Loucy (cell line): Measurements from ENCODE around the gene KCNK5.

Experiments used
- H2AFZ ChIP-seq: fragments of 200-600 bp; sonication (generic); 2 replicates; pipeline ENCODE4 v1.6.0; 2016; ENCODE audit warnings: antibody characterized with exemption, mild to moderate bottlenecking, low read length, moderate library complexity
- H3F3A ChIP-seq: fragments of 200-600 bp; 2 replicates; pipeline ENCODE4 v1.6.0; 2016; ENCODE audit warnings: antibody characterized with exemption, low read depth, mild to moderate bottlenecking
- H3K27me3 ChIP-seq: fragments of 200-600 bp; sonication (generic); 2 replicates; pipeline ENCODE4 v1.6.1; 2014; ENCODE audit warnings: low read length, mild to moderate bottlenecking; ENCODE audit not compliant: insufficient read depth, poor library complexity, severe bottlenecking
- H3K36me3 ChIP-seq: fragments of 200-600 bp; sonication (generic); 2 replicates; pipeline ENCODE4 v1.6.1; 2016; ENCODE audit warnings: low read length; ENCODE audit not compliant: insufficient read depth
- H3K4me1 ChIP-seq: fragments of 200-600 bp; sonication (generic); 2 replicates; pipeline ENCODE4 v1.5.1; 2014; ENCODE audit warnings: low read length, mild to moderate bottlenecking; ENCODE audit not compliant: insufficient read depth, poor library complexity, severe bottlenecking
- H3K4me2 ChIP-seq: fragments of 200-600 bp; sonication (generic); 2 replicates; pipeline ENCODE4 v1.6.0; 2014; ENCODE audit warnings: antibody characterized with exemption, low read length, low read depth, mild to moderate bottlenecking; ENCODE audit not compliant: poor library complexity, severe bottlenecking
- H3K4me3 ChIP-seq: fragments of 200-600 bp; sonication (generic); 2 replicates; pipeline ENCODE4 v1.5.1; 2014; ENCODE audit warnings: low read length, mild to moderate bottlenecking, mixed read lengths; ENCODE audit not compliant: poor library complexity, severe bottlenecking
- H3K79me2 ChIP-seq: fragments of 200-600 bp; sonication (generic); 2 replicates; pipeline ENCODE4 v1.6.1; 2014; ENCODE audit warnings: low read length; ENCODE audit not compliant: insufficient read depth
- H3K9ac ChIP-seq: fragments of 200-600 bp; sonication (generic); 2 replicates; pipeline ENCODE4 v1.6.0; 2014; ENCODE audit warnings: mild to moderate bottlenecking, low read depth, low read length, moderate library complexity; ENCODE audit not compliant: poor library complexity, severe bottlenecking
- H3K9me2 ChIP-seq: fragments of 200-600 bp; sonication (generic); replicated peaks from 2 replicates; pipeline ENCODE4 v1.6.1; 2016; ENCODE audit warnings: low read depth, low read length, mixed read lengths
- H3K9me3 ChIP-seq: fragments of 200-600 bp; sonication (generic); 2 replicates; pipeline ENCODE4 v1.6.1; 2014; ENCODE audit warnings: mild to moderate bottlenecking, antibody characterized with exemption, low read length, low read depth; ENCODE audit not compliant: insufficient read depth
- H4K20me1 ChIP-seq: fragments of 200-600 bp; sonication (generic); 2 replicates; pipeline ENCODE4 v1.6.0; 2014; ENCODE audit warnings: antibody characterized with exemption, low read length, mild to moderate bottlenecking; ENCODE audit not compliant: insufficient read depth, poor library complexity, severe bottlenecking
- EZH2phosphoT487 ChIP-seq: fragments of 200-600 bp; IDR thresholded peaks from 2 replicates; pipeline ENCODE4 v1.6.1; 2018; ENCODE audit warnings: antibody characterized with exemption, mild to moderate bottlenecking, moderate library complexity, borderline replicate concordance
- TF ChIP-seq, protein P1 (sequence below): fragments of 200-600 bp; sonication (generic); conservative IDR thresholded peaks from 2 replicates; pipeline ENCODE4 v1.5.1; 2014; ENCODE audit warnings: mild to moderate bottlenecking, antibody characterized with exemption, low read length

KCNK5 gene

DNA sequence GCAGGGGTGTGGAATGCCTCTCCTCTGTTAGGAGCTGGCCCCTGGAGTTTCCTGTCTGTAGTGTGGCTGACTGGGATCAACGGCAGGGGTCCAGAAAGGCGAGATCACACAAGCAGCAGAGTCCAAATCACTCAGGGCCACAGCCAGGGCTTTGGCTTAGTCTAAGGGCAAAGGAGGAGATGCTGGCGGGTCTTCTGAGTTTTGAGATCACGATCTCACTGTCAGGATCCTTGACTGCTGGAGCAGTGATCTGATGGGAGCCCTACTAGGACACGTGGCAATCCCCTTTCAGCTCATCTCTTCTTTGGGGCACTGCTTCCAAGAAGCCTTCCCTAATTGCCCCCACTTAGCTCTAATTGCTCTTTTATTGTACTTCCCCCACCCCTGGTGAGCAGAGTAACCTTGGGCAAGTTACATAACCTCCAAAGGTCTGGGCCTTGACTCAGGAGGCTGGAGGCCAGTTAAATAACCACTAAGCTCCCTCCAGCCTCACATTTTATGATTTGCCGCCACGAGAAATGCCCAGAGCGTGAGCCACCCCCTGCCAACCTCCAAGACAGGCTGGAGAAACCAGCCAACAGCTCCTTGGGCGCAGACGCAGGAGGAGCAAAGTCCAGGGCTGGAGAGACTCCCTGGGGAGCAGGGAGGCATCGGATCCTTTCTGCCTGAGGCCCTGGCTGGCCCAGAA lies 12.0 kb downstream of the KCNK5 start:
- H3K9ac ChIP-seq = no peak overlapping the region
- H3K36me3 ChIP-seq = no peaks in the 10 kb centered on the region
- no peaks in the 10 kb centered on the region for H4K20me1 ChIP-seq
- no peak overlapping the region for H3K4me3 ChIP-seq
- H3K9me3 ChIP-seq = no peaks in the 10 kb centered on the region
- peaks cover 42% of the 10 kb centered on the region; the same call in 1 of the 2 replicates for H3K79me2 ChIP-seq
- H3F3A ChIP-seq = no peaks in the 10 kb centered on the region
- H3K4me2 ChIP-seq = no peak overlapping the region
- TF ChIP-seq, protein P1, sequence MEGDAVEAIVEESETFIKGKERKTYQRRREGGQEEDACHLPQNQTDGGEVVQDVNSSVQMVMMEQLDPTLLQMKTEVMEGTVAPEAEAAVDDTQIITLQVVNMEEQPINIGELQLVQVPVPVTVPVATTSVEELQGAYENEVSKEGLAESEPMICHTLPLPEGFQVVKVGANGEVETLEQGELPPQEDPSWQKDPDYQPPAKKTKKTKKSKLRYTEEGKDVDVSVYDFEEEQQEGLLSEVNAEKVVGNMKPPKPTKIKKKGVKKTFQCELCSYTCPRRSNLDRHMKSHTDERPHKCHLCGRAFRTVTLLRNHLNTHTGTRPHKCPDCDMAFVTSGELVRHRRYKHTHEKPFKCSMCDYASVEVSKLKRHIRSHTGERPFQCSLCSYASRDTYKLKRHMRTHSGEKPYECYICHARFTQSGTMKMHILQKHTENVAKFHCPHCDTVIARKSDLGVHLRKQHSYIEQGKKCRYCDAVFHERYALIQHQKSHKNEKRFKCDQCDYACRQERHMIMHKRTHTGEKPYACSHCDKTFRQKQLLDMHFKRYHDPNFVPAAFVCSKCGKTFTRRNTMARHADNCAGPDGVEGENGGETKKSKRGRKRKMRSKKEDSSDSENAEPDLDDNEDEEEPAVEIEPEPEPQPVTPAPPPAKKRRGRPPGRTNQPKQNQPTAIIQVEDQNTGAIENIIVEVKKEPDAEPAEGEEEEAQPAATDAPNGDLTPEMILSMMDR = no peak
- no peak for TF ChIP-seq EZH2phosphoT487
- no peaks in the 10 kb centered on the region for H3K27me3 ChIP-seq
- H3K9me2 ChIP-seq = no peaks in the 10 kb centered on the region
- peaks cover 20% of the 10 kb centered on the region for H3K4me1 ChIP-seq
- no peak overlapping the region for H2AFZ ChIP-seq

DNA sequence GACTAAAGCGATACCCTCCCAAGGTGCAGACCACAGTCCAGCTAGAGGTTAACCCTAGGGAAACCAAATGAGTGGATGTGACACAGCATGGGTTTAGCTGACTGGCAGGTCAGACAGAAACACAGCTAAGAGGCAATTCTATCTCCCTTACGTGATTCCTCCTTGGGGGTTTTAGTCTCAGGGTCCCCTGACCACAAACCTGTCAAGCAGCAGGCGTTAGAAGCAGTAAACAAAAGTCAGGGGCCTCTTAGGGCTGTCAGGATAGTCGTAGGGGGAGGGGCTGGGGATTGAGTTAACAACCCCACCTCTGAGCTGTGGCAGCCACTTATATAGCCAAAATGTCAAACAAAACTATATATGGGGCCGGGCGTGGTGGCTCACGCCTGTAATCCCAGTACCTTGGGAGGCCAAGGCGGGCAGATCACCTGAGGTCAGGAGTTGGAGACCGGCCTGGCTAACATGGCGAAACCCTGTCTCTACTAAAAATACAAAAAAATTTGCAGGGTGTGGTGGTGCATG lies 13.6 kb downstream of the KCNK5 start:
- no peak for TF ChIP-seq EZH2phosphoT487
- peaks cover 31% of the 10 kb centered on the region; the same call in 1 of the 2 replicates for H3K79me2 ChIP-seq
- H3K9me3 ChIP-seq = no peaks in the 10 kb centered on the region

DNA sequence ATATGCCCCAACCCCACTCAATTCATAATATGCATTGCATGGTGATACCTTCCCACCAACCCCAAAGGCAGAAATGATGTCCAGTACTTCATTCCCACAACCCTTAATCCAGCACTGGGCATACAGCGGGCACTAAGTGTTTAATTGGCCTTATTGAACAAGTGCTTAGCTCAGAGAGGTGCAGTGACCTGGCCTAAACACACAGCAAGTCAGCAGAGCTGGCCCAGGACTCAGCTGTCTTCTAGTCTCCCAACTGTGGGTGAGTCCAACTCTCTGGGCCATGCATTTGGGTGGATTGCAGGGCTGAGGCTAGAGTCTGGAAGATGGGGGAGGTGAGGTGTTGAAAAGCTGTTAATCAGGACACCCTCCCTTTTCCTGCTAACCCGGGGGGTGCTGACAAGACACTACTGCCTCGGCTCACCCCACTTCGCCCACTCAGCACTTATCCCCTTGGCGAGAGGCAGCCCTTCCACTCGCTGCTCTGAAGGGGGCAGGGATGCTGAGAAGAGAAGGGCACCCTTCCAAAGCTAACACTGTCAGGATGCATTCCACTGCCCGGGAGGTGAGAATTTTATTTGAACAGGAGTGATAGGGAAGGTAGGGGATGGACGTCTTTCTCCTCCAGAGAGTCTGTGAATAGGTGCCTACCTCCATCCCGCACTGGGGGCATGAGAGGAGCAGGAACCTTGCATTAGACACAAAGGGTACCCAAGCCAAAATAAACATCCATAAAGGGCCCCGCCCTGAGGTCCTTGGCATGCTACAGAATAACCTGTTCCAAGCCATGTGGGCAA lies 14.2 kb downstream of the KCNK5 start:
- no peak for TF ChIP-seq EZH2phosphoT487
- TF ChIP-seq, protein P1 = no peak
- no peak overlapping the region for H3K9ac ChIP-seq
- no peaks in the 10 kb centered on the region for H3K27me3 ChIP-seq
- H3K4me3 ChIP-seq = no peak overlapping the region
- no peaks in the 10 kb centered on the region for H3F3A ChIP-seq
- H3K4me1 ChIP-seq = peaks cover 22% of the 10 kb centered on the region
- H3K4me2 ChIP-seq = no peak overlapping the region
- H3K36me3 ChIP-seq = no peaks in the 10 kb centered on the region
- H3K79me2 ChIP-seq = peaks cover 33% of the 10 kb centered on the region; the same call in 1 of the 2 replicates
- H3K9me2 ChIP-seq = no peaks in the 10 kb centered on the region
- H2AFZ ChIP-seq = no peak overlapping the region
- no peaks in the 10 kb centered on the region for H4K20me1 ChIP-seq
- no peaks in the 10 kb centered on the region for H3K9me3 ChIP-seq

More for the DNA sequence above, 13.6 kb downstream of the KCNK5 start:
- H3F3A ChIP-seq = no peaks in the 10 kb centered on the region
- H3K4me3 ChIP-seq = no peak overlapping the region
- H2AFZ ChIP-seq = no peak overlapping the region
- no peaks in the 10 kb centered on the region for H4K20me1 ChIP-seq
- no peak overlapping the region for H3K4me2 ChIP-seq
- H3K36me3 ChIP-seq = no peaks in the 10 kb centered on the region
- H3K9ac ChIP-seq = no peak overlapping the region
- H3K4me1 ChIP-seq = peaks cover 17% of the 10 kb centered on the region
- no peaks in the 10 kb centered on the region for H3K9me2 ChIP-seq
- H3K27me3 ChIP-seq = no peaks in the 10 kb centered on the region
